Hypothalamus (tissue), 51 donors: ENCODE data around the gene TBX5.

Experiments used
- DNase-seq, 51 donors: peaks; one replicate each; lab custom pipeline; 2025; lab: John Stamatoyannopoulos, UW

Gene TBX5

DNA sequence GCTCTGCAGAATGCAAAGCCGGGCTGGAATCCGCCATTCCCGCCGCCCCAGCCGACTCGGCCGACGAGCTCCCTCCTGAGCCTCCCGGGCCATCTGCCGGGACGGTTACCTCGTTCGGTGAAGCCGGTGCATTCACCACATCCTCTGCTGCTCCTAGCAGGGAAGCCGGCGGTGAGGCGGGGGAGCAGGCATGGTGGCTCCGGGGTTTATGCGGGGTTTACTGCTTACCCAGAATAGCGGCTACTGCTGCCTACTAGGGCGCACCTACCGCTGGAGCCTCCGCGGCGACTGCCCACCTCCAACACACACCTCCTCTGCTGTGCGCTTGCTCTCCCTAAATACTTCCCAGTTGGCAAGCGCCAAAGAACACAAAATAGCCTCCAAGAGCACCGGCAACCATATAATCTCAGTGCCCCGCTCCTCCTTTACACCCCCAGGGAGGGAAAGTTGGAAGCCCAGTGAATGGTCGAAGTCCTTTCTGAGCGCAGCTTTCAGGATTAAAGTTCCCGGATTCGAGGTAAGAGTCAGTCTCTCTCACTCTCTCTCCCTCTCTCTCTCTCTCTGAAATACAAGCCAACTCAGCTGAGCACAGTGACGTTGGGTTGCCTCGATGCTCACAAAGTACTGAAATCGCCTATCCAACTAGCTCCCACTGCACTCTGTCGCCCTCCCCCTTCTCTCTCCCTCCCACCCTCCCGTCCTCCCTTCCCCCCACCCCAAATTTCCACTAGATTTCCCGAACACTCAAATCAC, at the start of gene TBX5:
TBX5 (minus strand) TSS at position 626 of the 753 bp plus-strand sequence. CDS start 2,246 bp downstream, outside the sequence.
- DNase-seq: no peak

DNA sequence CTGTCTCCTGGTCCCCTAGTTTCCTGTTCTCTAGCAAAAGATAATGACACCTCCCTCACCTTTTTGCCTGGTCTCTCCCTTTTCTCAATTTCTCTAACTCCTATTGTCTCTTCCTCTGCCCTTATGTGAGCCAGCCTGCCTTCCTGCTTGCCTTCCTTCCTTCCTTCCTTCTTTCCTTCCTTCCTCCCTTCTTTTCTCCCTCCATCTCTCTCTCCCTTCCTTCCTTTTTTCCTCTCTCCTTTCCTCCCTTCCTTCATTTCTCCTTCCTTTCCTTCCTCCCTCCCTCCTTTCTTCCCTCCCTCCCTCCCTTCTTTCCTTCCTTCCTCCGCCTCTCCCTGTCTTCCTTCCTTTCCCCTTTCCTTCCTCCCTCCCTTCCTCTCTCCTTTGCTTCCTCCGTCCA, 45.7 kb upstream of the TBX5 start:
- no peak for DNase-seq

DNA sequence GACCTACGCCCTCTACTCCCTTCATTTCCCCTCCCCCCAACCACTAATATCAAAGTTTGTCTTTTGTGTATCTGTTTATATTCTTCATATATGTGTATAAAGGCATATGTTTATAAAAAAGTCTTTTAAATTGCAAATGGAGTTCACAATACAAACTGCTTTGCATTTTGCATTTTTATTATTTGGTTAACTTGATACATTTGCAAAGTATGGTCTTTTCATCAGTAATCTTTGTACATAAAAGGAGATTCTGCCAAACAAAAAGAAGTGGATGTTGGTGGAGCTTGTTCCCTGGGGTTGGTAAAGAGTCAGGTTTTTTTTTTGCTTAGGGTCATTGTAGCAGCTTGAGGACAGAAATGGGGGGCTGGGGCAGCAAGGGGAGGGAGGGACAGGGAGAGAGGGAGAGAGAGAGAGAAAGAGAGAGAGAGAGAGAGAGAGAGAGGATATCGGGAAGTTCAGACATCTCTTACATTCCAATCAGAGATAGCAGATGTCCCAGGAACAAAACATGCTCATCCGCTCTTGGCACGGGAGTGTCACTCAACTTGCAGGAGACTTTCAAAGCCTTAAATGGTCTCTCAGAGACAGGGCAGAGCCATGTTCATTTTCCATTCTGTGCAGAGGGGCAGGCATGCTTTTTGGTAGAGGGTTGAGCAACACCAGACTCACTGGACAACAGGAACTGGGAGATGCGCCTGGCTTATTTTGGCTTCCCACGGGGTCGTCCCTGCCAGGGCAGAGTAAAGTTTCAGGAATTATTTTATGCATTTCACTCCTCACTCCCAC, 44.8 kb upstream of the TBX5 start:
- no peak for DNase-seq

DNA sequence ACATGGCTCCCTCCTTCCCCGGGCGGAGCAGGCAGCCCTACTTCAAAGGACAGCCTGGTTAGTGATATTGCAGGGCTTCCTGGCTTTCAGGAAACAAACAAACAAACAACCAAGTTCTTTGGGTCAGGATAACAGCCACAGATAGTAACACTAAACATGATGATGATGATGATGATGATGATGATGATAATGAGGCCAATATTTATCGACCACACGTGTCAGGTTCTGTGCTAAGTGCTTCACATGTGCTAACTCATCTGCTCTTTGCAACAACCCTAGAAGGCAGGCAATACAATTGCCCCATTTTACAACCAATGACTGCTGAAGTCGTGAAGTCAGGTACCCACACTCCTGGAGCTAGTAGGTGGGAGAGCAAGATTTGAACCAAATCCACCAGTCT, 44.1 kb upstream of the TBX5 start:
- no peak for DNase-seq

DNA sequence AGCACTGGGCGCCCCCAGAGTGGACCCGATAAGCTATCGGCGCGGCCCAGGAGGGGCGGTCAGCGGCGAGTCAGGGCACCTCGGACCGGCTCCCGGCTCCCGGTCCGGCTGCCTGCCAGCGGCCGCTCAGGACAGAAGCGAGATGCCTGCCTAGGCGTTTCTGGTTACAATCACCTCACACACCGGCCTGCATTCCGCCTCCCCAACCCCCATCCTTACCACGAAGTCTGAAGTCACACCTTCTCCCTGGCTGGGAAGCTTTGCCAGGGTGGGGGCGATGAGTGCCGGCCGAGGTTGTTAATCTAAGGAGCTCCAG, 42.6 kb upstream of the TBX5 start:
- DNase-seq: no peak

DNA sequence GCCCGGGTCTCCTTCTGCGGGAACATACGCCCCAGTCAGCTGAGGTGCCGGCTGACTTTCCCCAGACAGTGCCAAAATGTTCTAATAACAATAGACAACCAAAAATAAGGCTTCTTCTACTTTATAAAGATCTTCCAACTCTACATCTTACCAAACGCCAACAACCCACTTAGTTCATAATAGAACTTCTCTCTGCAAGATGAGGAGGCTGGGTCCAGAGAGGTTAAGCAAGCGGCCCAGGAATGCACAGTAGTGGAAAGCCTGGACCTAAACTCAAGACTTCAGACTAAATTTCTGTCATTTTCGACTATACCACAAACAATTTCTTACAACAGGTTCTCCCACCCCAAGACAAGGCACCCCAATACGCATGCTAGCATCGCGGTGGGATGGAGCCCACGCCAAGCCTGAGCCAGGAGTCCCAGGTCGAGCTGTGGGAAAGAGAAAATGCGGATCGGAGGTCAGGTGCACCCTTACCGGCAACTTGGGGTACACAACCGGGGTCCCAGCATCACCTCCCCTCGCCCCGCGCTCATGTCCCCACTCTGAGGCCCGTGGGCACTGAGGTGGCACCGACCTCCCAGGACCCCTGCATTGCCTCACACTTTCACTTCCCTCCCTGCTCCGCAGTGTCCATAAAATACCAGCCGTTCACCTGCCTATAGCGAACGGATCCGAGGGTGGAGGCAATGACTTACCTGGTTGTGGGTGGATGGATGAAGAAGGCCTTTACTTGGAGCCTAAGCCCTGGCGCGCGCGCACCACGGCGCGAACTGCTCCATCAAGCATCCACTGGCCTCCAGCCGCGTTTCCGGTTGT, 42.1 kb upstream of the TBX5 start:
- DNase-seq: no peak

DNA sequence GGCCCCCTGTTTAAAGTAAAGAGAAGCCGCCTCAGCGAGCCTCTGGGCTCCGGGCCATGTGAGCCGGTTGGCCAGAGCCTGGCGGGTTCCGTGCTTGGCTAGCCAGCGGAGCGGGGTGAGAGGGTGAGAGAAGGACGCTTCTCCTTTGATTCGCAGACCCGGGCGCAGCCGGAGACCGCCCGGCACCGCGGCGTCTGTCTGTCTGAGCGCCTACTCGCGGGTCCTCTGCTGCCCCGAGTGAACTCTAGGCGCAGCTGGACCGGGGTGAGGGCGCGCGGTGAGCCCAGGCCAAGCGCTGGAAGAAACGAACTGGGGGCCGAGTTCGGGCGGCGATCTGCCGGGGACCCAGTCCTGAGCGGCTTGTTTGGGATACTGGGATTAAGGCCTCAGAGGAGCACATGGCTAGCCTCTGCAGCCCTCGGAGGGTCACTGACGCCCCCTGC, 41.4 kb upstream of the TBX5 start:
- DNase-seq: no peak

DNA sequence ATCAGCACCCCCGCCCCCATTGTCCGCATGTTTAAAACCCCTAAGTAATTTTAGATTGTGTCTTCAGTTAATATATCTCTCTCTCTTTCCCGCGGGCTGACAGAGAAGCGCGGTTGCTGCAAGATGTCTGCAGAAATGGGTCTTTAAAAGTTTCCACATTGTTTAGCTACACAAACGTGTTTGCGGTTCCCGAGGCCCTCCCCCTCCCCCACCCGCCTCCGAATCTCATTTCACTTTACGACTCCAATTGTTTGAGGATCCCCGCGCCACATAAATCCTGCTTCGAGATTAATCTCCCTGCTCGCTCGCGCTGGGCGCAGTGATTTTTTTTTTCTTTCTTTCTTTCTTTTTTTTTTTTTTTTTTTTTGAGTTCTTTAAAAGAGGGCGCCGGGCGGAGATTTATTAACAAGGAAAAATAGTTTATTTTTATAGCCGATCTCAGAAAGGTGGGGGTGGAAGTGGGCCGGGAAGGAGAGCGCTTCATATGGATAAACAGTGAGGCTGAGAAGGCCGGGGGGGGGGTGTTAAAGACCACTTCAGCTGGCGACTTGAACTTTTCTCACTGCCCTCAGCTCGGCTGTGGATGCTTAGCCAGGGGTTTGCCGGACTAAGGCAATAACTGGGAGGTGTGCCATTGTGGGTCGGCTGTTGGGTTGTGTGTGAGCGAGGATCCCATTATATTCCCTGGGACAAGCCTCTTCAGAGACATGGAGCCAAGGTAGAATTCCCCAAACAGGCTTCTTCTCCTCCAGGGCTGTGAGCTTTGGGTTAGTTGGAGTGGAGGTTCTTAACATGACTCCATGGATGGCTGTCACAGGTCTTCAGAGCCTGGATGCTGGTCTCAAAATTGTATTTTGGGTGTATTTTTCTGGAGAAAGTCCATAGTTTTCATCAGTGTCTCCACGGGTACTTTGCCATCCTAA, 39.7 kb upstream of the TBX5 start:
- no peak for DNase-seq

DNA sequence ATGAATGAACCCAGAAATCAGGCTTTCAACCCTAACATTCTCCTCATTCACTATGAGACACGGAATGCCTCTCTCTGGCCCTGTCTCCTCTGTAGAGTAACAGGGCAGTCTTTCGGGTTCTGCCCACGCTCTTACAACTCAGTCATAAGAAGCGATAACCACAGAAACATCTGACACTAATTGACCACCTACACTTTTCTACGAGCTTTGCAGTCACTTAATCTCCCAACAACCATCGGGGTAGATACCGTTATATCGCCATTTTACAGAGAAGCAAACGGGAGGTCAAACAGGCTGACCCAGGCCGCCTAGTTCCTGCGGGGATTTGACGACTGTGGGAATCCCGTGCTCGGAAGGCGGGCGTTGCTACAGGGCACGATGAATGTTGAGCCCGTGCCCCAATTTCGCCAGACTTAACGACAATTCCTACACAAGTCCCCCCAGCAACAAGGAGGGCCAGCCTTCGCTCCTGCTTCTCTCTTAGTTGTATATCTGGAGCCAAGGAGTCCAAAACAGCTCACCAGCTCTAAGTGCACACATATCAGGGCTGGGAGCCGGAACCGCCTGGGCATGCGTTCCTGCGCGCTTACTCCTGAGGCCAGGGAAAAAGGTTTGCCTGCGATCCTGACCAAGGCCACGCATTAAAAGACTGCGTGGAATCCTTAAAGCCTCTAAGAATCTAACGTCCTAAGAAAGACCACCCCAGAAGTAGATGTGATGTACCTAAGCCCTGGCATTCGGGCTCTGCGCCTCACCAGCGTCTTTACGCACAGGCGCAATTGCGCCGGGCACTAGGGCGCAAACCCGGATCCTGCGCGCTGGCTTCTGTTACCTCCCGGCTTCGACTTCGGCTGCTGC, 38.7 kb upstream of the TBX5 start:
- DNase-seq: no peak

DNA sequence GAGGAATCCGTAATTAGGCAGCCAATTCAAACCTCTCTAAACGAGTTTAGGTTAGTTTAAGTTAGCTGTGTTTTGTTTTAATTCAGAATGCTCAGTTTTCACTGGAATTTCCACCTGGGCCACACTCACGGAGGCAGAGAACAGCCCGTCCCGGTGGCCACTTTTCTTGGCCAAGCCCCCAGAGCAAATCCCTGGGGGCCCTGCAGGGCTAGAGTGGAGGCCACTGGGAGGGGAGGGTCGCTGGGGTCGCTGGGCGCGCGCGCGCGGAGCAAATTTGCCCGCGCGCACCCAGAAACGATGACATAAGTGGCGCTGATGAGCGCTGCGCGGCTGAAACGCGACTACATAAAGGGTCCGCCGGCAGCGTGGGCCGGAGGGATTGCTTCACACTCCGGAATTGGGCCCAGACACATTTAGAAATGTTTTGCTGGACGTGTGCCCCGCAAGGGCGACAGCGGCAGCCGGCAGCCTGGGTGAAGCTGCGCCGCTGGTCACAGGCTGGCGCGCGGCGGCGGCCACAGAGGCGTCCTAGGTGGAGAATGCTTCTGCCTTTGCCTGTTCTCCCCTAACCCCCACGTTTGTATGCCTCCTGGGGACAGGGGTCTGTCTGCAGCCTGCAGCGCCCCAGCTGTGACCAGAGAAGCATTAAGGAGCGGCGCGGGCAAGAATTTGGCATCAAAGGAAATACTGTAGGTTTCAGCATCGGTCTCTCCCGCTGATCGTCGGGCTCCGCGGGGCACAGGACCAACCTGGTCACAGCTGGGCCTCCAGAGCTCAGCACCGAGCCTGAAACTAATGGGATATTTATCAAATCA, 37.9 kb upstream of the TBX5 start:
- DNase-seq: no peak

DNA sequence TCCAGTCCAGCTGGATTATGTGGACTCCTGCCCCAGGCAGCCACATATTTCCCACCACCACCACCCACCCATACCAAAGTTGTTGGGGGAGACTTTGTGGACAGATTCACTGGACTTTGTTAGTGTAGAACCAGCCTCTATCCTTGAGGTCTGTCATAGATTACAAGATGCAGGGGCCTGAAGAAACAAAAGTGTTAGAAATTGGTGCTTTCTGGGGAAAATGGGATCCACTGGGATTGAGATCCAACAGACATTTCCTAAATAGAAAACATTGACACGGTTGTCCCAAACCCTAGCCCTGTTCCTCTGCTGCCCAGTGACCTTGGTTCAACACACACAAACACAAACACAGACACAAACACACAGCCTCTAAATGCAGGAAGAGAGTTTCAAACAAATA, 36.6 kb upstream of the TBX5 start:
- no peak for DNase-seq

DNA sequence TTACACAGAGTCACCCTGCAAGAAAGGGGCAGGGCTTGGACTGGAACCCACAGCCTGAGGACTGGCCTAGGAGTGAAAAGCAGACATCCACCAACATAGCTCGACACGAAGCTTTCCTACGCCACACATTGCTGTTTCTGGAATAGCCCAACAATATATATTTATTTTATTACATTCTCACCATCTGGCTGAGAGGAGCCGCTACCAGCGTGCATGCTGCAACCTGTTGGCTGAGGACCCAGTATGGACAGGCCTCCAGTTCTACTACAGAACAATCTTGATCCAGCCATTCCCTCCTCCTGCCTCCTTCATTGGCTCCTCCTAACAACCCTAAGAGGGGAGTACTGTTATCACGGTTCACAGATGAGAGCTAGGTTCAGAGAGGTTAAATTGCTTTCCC, 35.6 kb upstream of the TBX5 start:
- no peak for DNase-seq

DNA sequence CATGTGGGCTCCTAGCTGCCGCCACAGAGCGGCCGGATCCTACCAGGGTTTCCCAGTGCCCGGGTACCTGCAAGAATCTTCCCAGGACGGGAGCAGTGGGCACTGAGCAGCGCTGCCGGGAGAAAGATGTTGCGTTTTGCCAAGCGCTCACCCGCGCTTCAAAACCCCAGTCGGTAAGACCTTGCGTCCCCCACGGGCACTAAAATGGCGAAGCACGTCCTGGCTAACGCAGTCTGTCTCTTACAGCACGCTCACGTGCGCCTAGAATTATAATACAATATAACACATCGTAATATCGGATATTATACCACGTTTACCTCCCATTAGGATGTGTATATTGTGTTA, 35.1 kb upstream of the TBX5 start:
- no peak for DNase-seq

DNA sequence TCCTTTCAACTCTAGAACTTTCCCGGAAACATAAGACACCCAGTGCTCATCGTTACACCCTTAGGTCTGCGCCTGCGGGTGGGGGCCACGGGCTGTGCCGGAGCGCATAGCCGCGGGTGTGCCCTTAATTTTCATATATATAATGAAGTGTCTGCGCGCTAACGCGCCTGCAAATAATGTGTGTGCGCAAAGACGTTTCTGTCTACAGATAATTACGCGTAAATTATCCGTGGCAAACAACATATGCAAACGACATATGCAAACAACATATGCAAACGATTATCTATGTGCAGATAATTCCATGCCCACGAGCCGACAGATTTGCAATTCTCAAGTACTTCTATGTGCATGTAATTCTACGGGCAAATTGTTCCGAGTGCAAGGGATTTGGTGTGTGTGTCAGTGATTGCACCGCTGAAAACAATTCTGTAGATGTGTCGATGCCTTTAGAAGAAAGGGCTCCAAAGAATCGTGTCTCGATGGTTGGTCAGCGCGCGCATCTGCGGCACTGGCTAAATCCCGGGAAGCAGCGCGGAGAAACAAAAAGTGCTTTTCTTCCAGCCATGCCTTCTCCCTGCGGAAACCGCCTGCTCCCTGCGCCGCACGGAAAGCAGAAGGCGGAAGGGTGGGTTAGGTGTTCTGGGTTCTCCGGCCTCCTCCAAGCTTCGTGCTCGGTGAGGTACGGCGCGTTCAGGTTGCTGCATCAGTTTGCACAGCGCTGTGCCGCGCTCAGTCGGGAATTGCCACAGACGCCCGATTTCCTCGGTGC, 34.5 kb upstream of the TBX5 start:
- no peak for DNase-seq

DNA sequence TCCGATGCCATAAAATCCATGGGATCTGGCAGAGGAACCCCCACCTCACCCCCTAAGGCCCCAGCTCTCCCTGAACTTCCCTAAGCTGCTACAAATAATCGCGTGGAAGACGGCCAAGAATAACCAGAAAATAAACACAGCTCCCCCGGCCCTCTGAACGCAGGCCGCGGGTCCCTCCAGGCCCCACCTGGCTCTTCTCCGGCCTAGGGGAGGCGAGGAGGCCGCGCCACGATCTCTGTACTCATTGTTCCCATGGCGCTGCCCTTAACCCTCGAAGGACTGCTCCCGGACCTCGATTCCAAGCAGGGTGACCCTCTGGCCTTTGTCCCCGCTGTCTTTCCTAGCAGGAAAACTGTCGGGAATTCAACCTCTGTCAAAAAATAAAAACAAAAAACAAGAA, 33.9 kb upstream of the TBX5 start:
- no peak for DNase-seq

DNA sequence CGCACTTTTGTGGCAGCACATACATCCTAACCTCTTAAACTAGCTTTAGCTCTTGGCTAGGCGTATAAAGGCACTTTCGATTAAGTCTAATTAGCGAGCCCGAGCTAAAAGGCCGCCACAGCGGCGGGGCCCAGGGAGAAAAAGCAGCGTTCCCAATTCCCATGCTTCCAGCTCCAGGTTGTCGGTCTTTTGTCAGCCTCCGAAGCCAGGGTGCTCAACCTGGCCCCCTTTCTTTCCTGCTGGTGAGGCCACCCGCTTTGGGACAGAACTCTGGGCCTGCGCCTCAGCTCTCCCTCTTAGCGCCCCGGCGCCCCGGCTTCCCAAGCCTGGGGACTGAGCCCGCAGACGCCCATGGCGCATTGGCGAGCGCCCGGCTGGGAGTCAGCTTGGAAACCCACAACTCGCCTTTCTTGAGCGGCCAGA, 33.3 kb upstream of the TBX5 start:
- DNase-seq: no peak

DNA sequence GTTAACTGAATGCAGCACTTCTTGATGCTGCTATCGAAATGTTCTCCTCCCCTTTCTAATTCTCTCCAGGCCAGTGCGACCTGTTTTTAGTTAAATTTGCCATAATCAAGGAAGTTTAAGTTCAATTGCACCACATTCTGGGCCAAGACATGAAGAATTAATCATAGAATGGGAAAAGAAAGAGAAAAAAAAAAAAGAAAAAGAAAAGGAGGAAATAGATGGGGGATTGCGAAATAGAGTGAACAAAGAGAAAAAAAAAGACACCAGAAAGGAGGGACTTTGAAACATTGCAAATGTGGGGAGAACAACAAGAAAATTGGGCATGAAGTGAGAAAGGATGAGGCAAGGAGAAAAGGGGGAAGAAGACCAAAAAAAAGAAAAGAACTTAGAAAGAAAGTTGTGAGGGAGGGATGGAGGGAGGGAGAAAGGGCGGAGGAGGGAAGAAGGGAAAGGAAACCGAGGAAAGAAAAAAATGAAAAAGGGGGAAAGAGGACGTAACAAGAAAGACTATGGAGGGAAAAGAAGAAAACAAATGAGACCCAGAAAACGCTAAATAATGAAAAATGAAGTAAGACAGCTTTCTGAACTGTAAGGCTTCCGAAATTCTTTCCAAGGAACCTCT, 32.8 kb upstream of the TBX5 start:
- DNase-seq: no peak
